Measurements from ENCODE around the gene NCOA1. TPM values are rescaled to one million over a fixed set of nuclear protein-coding genes. Genes with fewer than 3 reads are reported as not detected.

Gene NCOA1
- total RNA-seq, 4 donors from 2014 or later, result 42.3 to 66.9 (median 47.4) TPM

DNA sequence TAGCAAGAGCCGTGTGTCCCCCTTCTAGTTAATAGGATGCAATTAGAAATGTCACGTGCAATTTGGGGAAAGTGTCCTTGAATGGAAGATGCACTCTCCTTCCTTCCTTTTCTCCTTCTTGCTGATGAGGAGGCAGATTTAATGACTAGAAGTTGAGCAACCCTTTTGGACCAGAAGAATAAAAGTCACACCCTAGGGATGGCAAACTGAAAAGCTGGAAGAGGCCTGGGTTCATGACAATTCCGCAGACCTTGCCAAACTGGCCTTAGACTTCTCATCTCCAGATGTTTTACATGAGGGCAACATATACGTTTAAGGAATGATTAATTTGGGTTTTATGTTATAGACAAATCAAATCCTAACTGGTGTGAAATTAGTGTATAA is 38.6 kb upstream of the NCOA1 start:
- Histone ChIP-seq H3K36me3 (no peaks in the 10 kb centered on the region), H3K4me3 (no peak overlapping the region), H3K27me3 (no peaks in the 10 kb centered on the region), H3K27ac (peak overlapping the region in 2 of 4 donors; percentile 3 to 27), H3K4me1 (peaks cover 6 to 41% (median 12%) of the 10 kb centered on the region in 3 donors), H3K9me3 (peaks cover 0 to 10% (median 0%) of the 10 kb centered on the region in 3 donors)
- TF ChIP-seq EP300 (IDR thresholded peaks at IDR 0.05) (no peak), POLR2AphosphoS5 (IDR thresholded peaks at IDR 0.05) (no peak), POLR2A (IDR thresholded peaks at IDR 0.05) (no peak)
- TF ChIP-seq, protein P1, sequence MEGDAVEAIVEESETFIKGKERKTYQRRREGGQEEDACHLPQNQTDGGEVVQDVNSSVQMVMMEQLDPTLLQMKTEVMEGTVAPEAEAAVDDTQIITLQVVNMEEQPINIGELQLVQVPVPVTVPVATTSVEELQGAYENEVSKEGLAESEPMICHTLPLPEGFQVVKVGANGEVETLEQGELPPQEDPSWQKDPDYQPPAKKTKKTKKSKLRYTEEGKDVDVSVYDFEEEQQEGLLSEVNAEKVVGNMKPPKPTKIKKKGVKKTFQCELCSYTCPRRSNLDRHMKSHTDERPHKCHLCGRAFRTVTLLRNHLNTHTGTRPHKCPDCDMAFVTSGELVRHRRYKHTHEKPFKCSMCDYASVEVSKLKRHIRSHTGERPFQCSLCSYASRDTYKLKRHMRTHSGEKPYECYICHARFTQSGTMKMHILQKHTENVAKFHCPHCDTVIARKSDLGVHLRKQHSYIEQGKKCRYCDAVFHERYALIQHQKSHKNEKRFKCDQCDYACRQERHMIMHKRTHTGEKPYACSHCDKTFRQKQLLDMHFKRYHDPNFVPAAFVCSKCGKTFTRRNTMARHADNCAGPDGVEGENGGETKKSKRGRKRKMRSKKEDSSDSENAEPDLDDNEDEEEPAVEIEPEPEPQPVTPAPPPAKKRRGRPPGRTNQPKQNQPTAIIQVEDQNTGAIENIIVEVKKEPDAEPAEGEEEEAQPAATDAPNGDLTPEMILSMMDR (IDR thresholded peaks at IDR 0.05), result no peak
- ATAC-seq, result peak; percentile 57
- WGBS, 2 donors (ENCODE audit: low coverage in 1 of 2), result 54 to 59% methylated on average over 4 of the region's 4 CpGs

DNA sequence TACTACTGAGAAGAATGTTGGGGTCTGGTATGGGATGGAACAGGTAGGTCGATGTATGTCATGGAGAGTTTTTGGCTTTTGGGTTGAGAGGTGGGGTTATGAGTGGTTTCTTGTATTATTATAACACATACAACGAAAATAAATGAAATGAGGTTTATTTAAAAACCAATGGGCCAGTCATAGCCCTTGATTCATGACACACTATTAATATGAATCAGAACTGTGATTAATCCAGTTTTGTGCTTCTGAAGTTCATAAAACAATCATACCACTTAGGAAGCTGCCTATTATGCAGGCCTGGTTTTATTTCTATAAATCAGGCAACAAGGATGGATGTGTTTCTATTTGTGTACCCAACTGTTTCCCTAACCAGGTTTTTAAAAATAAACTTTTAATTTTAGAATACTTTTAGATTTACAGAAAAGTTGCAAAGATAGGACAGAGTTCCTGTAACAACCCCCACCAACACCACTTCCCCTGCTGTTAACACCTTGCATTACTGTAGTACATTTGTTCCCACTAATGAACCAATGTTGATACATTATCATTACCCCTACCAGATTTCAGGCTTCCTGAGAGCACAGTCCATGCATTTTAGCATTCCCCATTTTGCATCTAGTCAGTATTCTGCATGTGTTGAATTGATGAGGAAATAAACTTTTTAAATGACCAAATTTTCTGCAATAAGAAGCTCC is 37.5 kb upstream of the NCOA1 start:
- peak overlapping the region; percentile 36 to 40 for H3K4me3 ChIP-seq
- H3K4me1 ChIP-seq, result peaks cover 6 to 41% (median 12%) of the 10 kb centered on the region in 3 donors
- no peaks in the 10 kb centered on the region for H3K36me3 ChIP-seq
- TF ChIP-seq POLR2A (IDR thresholded peaks at IDR 0.05) (no peak), EP300 (IDR thresholded peaks at IDR 0.05) (no peak), POLR2AphosphoS5 (IDR thresholded peaks at IDR 0.05) (no peak)
- TF ChIP-seq, protein P1 (IDR thresholded peaks at IDR 0.05), result no peak
- WGBS, 2 donors (ENCODE audit: low coverage in 1 of 2), result 58 to 64% methylated on average over 2 of the region's 2 CpGs
- H3K9me3 ChIP-seq, result peaks cover 0 to 10% (median 0%) of the 10 kb centered on the region in 3 donors
- peak overlapping the region in 3 of 4 donors; percentile 35 to 71 (median 62) for H3K27ac ChIP-seq
- no peaks in the 10 kb centered on the region for H3K27me3 ChIP-seq
- no peak for ATAC-seq

DNA sequence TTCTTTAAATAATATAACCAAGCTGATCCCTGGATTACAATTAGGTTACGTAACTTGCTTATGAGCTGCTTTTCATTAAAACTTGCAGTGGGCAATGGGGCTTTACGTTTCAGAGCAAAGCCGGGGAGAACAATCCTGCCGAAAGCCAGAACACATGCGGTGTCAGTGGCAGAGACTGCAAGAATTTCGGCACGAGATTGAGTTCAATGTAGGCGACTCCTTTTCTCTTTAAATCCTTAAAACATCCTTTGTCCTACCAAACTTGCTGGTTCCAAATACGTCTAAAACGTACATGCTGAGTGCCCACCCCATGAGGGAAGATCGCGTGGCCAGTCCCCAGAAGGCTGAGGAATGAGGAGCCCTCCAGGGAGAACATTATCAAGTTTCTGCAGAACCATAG is 36.8 kb upstream of the NCOA1 start:
- ATAC-seq, result no peak
- H3K4me1 ChIP-seq, result peaks cover 6 to 41% (median 12%) of the 10 kb centered on the region in 3 donors
- peak overlapping the region; percentile 35 to 71 (median 62) for H3K27ac ChIP-seq
- TF ChIP-seq POLR2A (IDR thresholded peaks at IDR 0.05), result no peak
- no peak for TF ChIP-seq POLR2AphosphoS5 (IDR thresholded peaks at IDR 0.05)
- TF ChIP-seq, protein P1 (IDR thresholded peaks at IDR 0.05), result no peak
- H3K4me3 ChIP-seq, result peak overlapping the region; percentile 36 to 40
- no peaks in the 10 kb centered on the region for H3K36me3 ChIP-seq
- H3K9me3 ChIP-seq, result peaks cover 0 to 5% (median 0%) of the 10 kb centered on the region in 3 donors
- H3K27me3 ChIP-seq, result no peaks in the 10 kb centered on the region
- WGBS, 2 donors (ENCODE audit: low coverage in 1 of 2), result 22 to 40% methylated on average over 12 of the region's 12 CpGs

DNA sequence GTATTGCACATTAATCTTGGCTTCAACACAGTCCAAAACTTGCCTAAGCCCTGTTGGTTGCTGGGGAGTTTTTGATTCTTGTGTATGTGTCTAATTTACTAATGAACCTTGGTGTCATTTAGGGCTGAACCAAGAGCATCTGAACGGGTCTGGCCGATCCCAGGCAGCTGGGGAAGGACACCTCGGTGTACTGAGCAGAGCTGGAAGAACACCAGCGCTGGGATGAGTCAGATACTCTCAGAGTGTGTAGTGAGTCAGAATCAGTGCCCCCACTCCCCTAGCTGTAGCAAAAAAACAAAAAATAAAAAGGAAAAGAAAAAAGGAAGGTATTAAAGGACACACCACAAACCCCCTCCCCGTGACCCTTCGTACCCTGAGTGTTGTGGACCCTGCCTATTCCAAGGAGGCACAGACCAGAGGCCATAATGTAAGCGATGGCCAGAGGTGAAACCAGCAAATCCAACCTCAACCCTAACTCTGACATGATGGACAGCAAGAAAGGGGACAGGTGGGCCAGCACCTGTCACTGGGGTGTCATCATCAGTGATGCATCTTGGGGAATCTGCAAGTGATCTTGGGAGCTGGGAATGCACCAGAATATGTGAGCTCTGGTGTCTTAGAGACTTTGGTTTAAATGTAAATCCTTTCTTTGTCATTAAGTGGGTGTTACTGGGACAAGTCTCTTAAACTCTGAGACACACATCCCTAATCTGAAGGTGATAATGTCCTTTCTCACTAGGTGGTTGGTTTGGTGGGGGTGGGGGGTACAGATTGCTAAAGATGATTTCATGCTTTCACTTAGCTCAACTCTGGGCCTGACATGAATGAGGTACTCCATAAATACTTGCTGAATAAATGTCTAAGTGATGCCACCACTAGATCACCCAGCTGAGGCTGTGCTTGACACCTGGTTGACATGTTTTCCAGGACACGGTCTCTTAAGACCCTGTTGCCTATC is 34.2 kb upstream of the NCOA1 start:
- TF ChIP-seq POLR2AphosphoS5 (IDR thresholded peaks at IDR 0.05), result no peak
- no peak for TF ChIP-seq POLR2A (IDR thresholded peaks at IDR 0.05)
- TF ChIP-seq, protein P1 (IDR thresholded peaks at IDR 0.05), result no peak
- TF ChIP-seq EP300 (IDR thresholded peaks at IDR 0.05), result no peak
- no peaks in the 10 kb centered on the region for H3K9me3 ChIP-seq
- ATAC-seq, result peak; percentile 97
- peaks cover 6 to 41% (median 12%) of the 10 kb centered on the region in 3 donors for H3K4me1 ChIP-seq
- H3K36me3 ChIP-seq, result no peaks in the 10 kb centered on the region
- WGBS, 2 donors (ENCODE audit: low coverage in 1 of 2), result 28 to 54% methylated on average over 5 to 8 of the region's 8 CpGs
- peak overlapping the region in 3 of 4 donors; percentile 43 to 68 (median 61) for H3K27ac ChIP-seq
- no peaks in the 10 kb centered on the region for H3K27me3 ChIP-seq
- H3K4me3 ChIP-seq, result no peak overlapping the region

Data from gastroesophageal sphincter (tissue), 4 donors.